Mucosa of descending colon (tissue), 3 donors: ENCODE results near the gene GART. TPM values are rescaled to one million over a fixed set of nuclear protein-coding genes. Genes with fewer than 3 reads are reported as not detected.

Experiments
- ATAC-seq: fragments of 200-7000 bp; cut with Tn5 transposase; one replicate; pipeline ENCODE4 v1.9.1; 2020; ENCODE audit warnings: mild to moderate bottlenecking, moderate library complexity
- DNase-seq, 3 donors: peaks; one replicate each; pipeline ENCODE4 v3.0.0-alpha.2; 2020
- H3K36me3 ChIP-seq: fragments of 200-600 bp; one replicate; pipeline ENCODE4 v1.8.0; 2021; ENCODE audit warnings: low read depth, mild to moderate bottlenecking
- H3K4me1 ChIP-seq: fragments of 200-600 bp; one replicate; pipeline ENCODE4 v1.8.0; 2021; ENCODE audit warnings: low read depth, mild to moderate bottlenecking
- H3K4me3 ChIP-seq: fragments of 200-600 bp; one replicate; pipeline ENCODE4 v1.8.0; 2021; ENCODE audit warnings: mild to moderate bottlenecking
- H3K9me3 ChIP-seq: fragments of 200-600 bp; one replicate; pipeline ENCODE4 v1.8.0; 2021; ENCODE audit warnings: mild to moderate bottlenecking
- CTCF ChIP-seq: fragments of 200-600 bp; IDR thresholded peaks from one replicate; pipeline ENCODE4 v1.8.0; 2022; ENCODE audit warnings: antibody characterized with exemption, mild to moderate bottlenecking
- intact Hi-C, 2 donors: fragments of 100-400 bp; cut with DNase I in 1 of 2; cut with micrococcal nuclease in 1 of 2; formaldehyde crosslinking; loops; one replicate each; pipeline versions ENCODE4 v1.11.0 to v1.11.1; 2022; cut with DNase I, micrococcal nuclease
- total RNA-seq, 3 donors: library from RNA; stranded (reverse); fragmentation: NEBNext Ultra II Directional in 2 of 3; extraction: Animal tissue kit (Norgen Biotek cat#: 25700) in 2 of 3; gene quantifications; one replicate each; pipeline versions ENCODE4 v1.2.1 to v1.2.4, GENCODE V29; 2021 to 2023
- donor health status: DM: no; HTN: no; CAD: no; lungs with moderate emphysema.
- donor health status: DM: no; HTN: no; CAD: no.
- donor health status: DM: no; HTN: yes; CAD: no.

Gene GART
- total RNA-seq, 3 donors from 2014 or later: 45.5 to 57.2 (median 55.6) TPM

GRCh38 chr21:33544451-33545195 is 2.7 kb upstream of the GART start:
- peaks cover 6% of the 10 kb centered on the region for H3K36me3 ChIP-seq
- TF ChIP-seq CTCF: no peak
- intact Hi-C loops: no loop called here
- DNase-seq (no peak), ATAC-seq (no peak)
- no peak overlapping the region for H3K4me3 ChIP-seq
- H3K4me1 ChIP-seq: peaks cover 26% of the 10 kb centered on the region
- no peaks in the 10 kb centered on the region for H3K9me3 ChIP-seq

- peaks cover 26% of the 10 kb centered on the region for H3K4me1 ChIP-seq
- intact Hi-C loops: no loop called here
- ATAC-seq: peak; percentile 53
- peak overlapping the region; percentile 60 for H3K4me3 ChIP-seq
- TF ChIP-seq CTCF: no peak
- H3K36me3 ChIP-seq: peaks cover 4% of the 10 kb centered on the region
- no peaks in the 10 kb centered on the region for H3K9me3 ChIP-seq
- peak; percentile 81 to 86 (median 85) for DNase-seq
Measured at GRCh38 chr21:33543505-33544129, 1.7 kb upstream of the GART start.

- peak within 1 kb of the TSS; percentile 60 for H3K4me3 ChIP-seq
- intact Hi-C loops: no loop called here
- H3K36me3 ChIP-seq: peaks cover 4% of the 10 kb centered on the region
- peaks cover 26% of the 10 kb centered on the region for H3K4me1 ChIP-seq
- TF ChIP-seq CTCF: no peak
- DNase-seq: peak; percentile 97 to 99 (median 98)
- H3K9me3 ChIP-seq: no peaks in the 10 kb centered on the region
- ATAC-seq: peak; percentile 94
Measured at GRCh38 chr21:33542640-33543504, 955 bp upstream of the GART start, which contains the start of gene SON. Gene SON, plus strand, starts transcription at chr21:33543038. Its CDS starts 55 bp downstream, at chr21:33543093.

GRCh38 chr21:33541105-33541711 is 709 bp downstream of the GART start:
- H3K9me3 ChIP-seq: no peaks in the 10 kb centered on the region
- intact Hi-C loops: no loop called here
- DNase-seq: peak; percentile 34 to 58 (median 49)
- no peak for ATAC-seq
- peak overlapping the region; percentile 60 for H3K4me3 ChIP-seq
- no peak for TF ChIP-seq CTCF
- H3K36me3 ChIP-seq: peaks cover 4% of the 10 kb centered on the region
- peaks cover 26% of the 10 kb centered on the region for H3K4me1 ChIP-seq

- intact Hi-C loops: no loop called here
- ATAC-seq: no peak
- Histone ChIP-seq H3K4me3 (no peak overlapping the region), H3K4me1 (peaks cover 25% of the 10 kb centered on the region), H3K36me3 (peaks cover 4% of the 10 kb centered on the region), H3K9me3 (no peaks in the 10 kb centered on the region)
- TF ChIP-seq CTCF: no peak
- no peak for DNase-seq
Measured at GRCh38 chr21:33540711-33541104, 1.2 kb downstream of the GART start.
